NCI-H748 treated with DMSO at 0.1 percent for 48 hours (cell line): ENCODE measurements around the gene ELAVL1.
"Not testable (repeated sequence)": the region's sequence is repeated elsewhere in the genome, so short reads cannot be mapped to it uniquely, and the experiment has no call there.

Source experiments
- DNase-seq: peaks from one replicate; lab custom pipeline; 2025; lab: John Stamatoyannopoulos, UW

ELAVL1 gene

GRCh38 chr19:7968796-7969554, 36.5 kb downstream of the ELAVL1 start:
- DNase-seq, result no peak

- no peak for DNase-seq
Observed at GRCh38 chr19:7968008-7968795, 37.2 kb downstream of the ELAVL1 start.

DNA sequence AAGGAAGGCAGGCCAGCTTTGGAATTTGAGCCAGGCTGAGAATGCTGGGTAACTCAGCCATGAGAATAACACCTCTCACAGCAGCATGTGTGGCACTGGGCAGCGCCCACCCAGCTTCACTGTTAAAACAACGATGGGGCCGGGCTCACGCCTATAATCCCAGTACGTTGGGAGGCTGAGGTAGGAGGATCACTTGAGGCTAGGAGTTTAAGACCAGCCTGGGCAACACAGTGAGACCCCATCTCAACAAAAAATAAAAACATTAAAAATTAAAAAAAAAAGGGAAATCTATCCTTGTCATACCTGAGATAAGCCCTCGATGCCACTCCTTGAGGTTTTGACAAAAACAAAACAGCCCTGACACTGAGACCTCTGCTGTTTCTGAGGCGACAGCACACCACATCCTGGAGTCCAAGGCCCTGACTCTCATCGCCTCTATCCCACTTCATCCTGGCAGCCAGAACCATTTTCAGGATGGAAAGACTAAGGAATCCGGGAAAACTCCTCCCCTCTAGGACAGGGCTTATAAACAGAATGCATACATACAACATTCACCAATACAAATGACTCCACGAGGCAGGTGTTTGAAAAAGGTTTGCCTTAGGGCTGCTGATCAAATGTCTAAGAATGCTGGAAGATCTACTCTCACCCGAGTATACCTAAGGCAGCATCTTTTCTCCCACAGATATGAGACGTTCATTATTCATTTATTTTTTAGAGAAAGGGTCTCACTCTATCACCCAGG, 39.3 kb downstream of the ELAVL1 start:
- no peak for DNase-seq

GRCh38 chr19:7965259-7965841, 40.1 kb downstream of the ELAVL1 start:
- DNase-seq, result no peak

DNA sequence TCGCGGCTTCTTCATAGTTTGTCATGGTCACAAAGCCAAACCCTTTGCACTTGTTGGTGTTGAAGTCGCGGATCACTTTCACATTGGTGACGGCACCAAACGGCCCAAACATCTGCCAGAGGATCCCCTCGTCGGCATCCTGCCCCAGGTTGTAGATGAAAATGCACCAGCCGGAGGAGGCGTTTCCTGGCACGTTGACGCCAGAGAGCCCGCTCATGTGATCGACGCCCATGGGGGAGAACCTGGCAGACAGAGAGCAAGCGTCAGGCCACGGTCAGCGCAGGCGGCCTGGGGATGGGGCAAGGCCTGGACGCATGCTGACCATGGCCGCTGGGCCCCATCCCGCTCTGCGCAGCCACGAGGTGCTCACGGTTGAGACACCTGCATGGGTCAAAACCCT, 41.9 kb downstream of the ELAVL1 start:
- DNase-seq, result no peak

DNA sequence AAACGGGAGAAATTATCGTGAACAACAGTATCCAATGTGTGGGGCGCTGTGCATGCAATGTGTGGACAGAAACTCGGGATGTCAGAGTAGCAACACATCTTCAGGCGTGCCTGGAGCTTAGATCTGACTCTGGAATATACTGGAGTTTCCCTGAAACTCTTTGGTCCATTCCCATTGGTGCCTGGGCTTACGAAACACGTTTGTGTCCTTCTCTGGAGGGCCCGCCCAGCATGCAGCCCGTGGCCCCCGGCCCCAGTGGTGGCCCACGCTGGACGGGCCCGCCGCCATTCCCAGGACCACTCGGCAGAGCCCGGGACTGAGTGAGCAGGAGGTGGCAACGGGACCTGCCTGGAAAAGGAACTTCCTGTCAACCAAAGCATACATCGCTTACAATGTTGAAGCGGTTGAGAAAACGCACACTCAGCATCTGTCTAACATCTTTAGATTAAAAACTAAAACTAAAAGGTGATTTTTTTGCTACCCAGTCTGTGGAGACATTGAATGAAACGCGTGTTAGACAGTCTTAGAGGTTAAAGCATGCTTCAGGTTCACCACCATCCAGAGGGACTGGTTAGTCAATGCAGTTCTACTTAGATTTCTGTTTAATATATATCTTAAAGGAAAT, 42.7 kb downstream of the ELAVL1 start:
- no peak for DNase-seq

DNA sequence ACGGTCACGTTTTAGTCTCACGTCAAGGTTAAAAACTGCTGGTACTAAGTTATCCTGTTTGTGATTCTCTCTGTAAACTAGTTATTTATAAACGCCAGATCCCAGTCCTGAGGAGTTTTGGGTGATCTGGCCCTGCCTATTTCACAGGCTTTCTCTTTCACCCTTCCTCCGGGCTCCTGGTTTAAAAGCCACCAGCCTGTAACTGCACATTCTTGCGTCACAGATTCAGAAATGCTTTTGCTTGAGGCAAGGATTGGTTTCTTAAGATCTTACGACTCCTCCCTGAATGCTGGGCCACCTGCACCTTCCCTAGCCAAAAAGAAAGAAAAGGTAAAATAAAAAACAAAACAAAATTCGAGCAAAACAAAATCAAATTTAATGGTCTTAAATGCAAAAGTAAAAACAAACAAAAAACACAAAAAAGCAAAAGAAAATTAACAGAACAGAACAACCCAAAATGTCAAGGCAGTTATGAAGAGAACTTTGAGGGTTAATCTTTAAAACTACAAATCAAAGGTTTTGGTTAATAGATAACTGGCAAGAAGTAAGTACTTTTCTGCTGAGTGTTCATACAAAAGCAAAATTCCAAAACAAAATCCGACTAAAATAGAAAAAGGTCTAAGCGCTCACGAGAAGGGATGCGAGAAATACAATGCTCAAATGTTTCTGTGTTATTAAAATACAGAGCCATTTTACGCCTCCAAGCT, 43.4 kb downstream of the ELAVL1 start:
- no peak for DNase-seq

- DNase-seq, result not testable (repeated sequence)
Observed at GRCh38 chr19:7961082-7961481, 44.4 kb downstream of the ELAVL1 start.

GRCh38 chr19:7959211-7959610, 46.2 kb downstream of the ELAVL1 start:
- DNase-seq, result no peak

DNA sequence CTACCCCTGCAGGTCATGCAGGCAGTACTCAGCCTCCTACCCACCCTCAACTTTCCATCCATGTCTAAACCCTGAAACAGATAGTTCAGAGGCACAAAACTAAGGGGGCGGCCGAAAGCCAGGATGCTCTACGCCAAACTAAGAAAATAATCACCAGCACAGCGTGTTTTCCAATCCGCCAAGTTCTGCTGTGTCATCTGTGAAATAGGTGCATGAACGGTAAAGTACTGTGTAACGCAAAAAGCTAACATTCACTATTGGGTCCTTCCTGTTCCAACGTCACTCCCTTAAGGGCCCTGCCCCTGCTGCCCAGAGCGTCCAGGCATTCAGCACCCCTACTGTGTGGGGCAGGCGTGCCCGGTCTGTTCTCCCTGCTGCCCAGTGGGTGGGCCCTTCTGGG, 49.7 kb downstream of the ELAVL1 start:
- no peak for DNase-seq

- no peak for DNase-seq
Observed at GRCh38 chr19:7953576-7953975, 51.9 kb downstream of the ELAVL1 start.

DNA sequence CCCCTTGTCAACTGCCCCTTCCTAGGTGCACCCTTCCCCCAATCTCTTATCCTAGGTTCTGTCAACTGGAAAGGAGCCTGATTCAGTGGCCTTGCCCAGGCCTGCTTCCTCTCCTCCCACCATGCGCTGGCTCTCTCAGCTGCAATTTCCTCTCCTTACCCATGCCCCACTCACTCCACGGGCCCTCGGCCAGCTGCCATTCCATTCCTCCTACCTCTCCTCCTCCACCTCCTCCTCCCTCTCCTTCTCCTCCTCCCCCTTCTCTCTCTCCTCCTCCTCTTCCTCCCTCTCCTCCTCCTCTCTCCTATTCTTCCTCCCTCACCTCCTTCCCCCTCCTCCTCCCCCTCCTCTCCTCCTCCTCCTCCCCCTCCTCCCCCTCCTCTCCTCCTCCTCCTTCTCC, 52.4 kb downstream of the ELAVL1 start:
- DNase-seq, result no peak

GRCh38 chr19:7947939-7948338, 57.5 kb downstream of the ELAVL1 start:
- no peak for DNase-seq

DNA sequence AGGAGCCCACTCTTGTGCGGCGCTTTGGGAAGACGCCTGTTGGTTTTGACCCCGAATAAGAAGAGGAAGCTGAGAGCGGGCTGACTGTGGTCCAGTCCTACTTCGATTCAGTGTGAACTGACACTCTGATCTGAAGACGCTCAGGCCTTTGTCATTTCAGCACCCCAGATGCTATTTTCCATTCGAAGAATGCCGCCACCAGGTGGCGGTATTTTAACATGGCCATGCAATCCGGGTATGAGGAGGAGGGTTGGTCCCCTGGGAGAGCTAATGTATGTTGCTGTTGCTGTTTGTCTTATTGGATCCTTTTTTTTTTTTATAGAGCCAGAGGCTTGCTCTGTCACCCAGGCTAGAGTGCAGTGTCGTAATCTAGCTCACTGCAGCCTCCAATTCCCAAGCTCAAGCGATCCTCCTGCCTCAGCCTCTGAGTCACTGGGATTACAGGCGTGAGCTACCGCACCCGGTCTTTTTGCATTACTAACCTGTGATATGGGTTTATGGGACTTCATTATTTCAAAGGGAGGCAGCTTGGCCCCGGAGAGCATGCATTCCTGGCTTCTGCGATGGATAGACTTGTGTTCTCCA, 61.2 kb downstream of the ELAVL1 start:
- DNase-seq, result peak; percentile 60

DNA sequence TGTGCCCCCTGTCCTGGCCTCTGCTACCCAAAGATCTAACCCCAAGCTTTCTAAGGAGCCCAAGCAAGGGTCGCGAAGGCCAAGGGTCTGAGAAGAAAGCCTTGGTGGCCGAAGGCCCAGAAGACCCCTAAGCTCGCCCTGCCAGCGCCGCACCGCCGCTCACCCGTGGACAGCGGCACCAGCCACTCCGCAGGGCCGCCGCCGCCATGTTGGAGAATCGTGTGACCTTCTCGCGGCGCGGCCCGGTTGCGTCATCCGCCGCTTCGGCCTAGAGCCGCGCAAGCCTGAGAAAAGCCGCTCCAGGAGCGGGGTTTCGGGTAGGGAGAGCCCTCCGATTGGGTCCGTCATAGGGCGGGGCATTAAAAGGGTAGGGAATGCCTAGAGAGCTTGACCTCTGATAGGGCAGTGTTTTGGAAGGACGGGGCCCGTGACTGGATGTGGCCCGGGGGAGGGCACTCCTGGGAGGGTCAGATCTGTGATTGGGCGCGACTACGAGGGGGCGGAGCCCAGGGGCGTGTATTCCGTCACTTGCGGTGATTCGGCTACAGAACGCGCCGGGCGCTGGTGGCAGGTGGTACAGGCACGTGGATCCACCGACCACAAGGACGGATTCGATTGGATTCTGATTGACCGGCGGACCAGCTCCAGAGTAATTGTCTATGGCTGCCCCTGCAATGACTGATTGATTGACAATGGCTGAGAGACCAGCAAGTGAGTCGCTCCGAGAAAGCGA, 61.8 kb downstream of the ELAVL1 start, which contains the start of gene TIMM44:
TIMM44 (minus strand) TSS at position 223 of the 733 bp plus-strand sequence; CDS start at position 208, 15 bp downstream.
- DNase-seq, result peak; percentile 92

- no peak for DNase-seq
Observed at GRCh38 chr19:7942981-7943443, 62.4 kb downstream of the ELAVL1 start.

DNA sequence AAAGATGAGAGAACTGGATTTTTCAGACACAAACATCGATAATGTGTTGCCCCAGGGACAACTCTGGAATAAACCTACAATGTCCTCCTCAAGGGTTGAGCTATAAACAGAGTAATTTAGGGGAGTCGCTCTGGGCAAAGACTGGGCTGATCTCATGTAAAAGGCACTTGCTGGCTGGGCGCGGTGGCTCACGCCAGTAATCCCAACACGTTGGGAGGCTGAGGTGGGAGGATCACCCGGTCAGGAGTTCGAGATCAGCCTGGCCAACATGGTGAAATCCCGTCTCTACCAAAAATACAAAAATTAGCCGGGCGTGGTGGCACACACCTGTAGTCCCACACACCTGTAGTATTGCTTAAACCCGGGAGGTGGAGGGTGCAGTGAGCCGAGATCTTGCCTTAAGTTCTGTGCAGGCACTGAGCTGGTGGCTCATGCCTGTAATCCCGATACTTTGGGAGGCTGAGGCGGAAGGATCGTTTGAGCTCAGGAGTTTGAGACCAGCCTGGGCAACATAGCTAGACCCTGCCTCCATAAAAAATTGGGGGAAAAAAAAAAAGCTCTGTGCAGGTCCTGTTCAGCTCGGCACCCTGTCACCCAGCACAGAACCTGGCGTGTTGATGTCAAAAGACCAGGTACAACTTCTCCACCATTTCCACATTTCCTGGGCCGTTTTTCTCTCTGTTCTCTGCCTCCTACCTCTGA, 63.4 kb downstream of the ELAVL1 start:
- no peak for DNase-seq

DNA sequence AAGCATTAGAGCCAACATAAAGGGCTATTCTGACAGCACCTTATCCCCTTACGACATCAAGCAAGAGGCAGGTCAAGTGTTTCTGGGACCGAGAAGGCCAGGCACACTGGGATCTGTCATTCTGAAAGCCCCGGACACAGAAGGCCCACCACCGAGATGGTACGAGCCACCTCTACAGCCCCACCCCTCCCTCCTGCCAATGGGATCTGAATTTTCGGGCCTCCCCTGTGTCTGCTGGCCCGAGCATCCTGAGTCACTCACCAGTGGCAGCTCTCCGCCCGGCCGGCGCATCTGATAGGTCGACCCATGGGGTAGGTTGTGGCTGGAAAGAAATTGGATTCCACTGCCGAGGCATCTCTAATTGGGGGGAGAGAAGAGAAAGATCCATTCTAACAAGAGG, 64.6 kb downstream of the ELAVL1 start:
- no peak for DNase-seq

GRCh38 chr19:7934766-7935165, 70.7 kb downstream of the ELAVL1 start:
- DNase-seq, result no peak
